ENCODE measurements around the gene TANC1.

DNA sequence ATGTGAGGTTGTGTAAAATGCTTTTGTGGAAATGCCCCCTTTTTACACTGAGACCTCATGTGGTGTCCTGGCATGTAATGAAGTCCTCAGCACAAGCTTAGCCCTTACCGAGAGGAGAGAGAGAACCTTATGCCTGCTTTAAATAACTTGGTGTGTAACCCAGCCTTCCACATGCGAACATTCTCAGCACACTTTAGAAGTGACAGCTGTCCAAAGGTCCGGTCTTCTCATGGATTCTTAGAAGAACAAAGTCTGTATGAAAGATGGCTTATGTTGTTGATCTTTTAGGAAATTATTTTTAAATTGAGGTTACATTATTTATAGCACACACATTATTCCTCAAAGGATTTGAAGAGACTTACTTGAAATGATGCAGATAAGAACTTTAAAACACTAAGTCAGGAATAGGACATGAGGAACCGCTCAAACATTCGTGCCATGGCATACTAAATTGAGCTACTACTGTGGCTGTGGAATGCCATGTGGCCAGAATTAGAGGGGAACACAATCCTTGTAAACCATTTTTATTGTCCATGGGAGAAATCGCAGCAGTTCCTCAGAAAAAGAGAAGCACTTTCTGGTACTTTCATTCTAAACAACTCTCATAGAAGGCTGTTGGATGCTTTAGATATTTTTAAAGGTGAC is 238.4 kb downstream of the TANC1 start:
- TF ChIP-seq POLR2A (IDR thresholded peaks at IDR 0.05; ENCODE audit: low read length) (no peak), GATA1 (IDR thresholded peaks at IDR 0.05; ENCODE audit: low read depth, low read length) (no peak)

Measured in erythroblast (primary cell).